Suprapubic skin (tissue), 3 donors: ENCODE data around the gene FAM167B.

Experiments
- EP300 ChIP-seq: sonication (generic); formaldehyde crosslinking; IDR thresholded peaks from one replicate; pipeline ENCODE4 v1.6.1; 2017; ENCODE audit warnings: antibody characterized with exemption
- POLR2A ChIP-seq, 2 donors: fragments of 450-650 bp; IDR thresholded peaks; one replicate each; pipeline ENCODE4 v1.6.1; 2017; ENCODE audit warnings: antibody characterized with exemption in 2 of 2, mild to moderate bottlenecking in 2 of 2, moderate library complexity in 2 of 2
- TF ChIP-seq, protein P1 (sequence below), 2 donors: fragments of 200-600 bp in 1 of 2; fragments of 450-650 bp in 1 of 2; sonication (generic) in 1 of 2; IDR thresholded peaks; one replicate each; pipeline ENCODE4 v1.5.1; 2016 to 2019; ENCODE audit warnings: antibody characterized with exemption in 2 of 2, mild to moderate bottlenecking in 1 of 2, moderate library complexity in 1 of 2

DNA sequence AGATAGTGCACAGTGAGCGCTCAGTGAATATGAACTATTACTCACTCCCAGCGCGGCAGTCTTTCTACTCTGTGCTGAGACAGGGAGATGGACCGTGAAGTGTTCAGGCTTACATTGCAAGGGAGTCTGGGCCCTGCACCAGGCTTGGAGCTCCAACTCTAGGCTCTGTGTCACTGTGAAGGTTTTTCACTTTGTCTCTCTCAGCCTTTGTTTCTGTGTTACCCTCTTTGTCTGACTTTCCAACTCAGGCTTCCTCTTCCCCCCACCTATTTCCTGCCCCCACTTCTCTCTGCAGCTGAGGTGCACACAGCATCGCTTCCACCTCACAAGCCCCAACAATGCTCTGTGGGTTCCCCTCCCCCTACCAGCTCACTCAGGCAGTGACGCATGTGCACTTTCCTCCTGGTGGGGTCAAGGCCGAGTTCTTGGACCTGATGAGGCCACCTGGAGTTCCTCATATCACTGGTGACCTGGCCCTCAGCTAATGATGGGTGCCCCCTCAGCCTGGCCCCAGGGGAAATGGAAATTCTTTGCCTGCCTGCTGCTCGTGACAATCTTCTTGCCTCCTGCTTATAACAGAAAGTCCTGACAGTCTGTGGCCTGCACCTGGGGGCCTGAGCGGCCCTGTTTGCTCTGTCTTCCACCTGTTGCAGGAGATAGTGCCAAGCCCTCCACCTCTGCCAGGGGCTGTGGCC, 3.0 kb downstream of the FAM167B start:
- TF ChIP-seq POLR2A (IDR thresholded peaks at IDR 0.05) (no peak), EP300 (no peak)
- TF ChIP-seq, protein P1, sequence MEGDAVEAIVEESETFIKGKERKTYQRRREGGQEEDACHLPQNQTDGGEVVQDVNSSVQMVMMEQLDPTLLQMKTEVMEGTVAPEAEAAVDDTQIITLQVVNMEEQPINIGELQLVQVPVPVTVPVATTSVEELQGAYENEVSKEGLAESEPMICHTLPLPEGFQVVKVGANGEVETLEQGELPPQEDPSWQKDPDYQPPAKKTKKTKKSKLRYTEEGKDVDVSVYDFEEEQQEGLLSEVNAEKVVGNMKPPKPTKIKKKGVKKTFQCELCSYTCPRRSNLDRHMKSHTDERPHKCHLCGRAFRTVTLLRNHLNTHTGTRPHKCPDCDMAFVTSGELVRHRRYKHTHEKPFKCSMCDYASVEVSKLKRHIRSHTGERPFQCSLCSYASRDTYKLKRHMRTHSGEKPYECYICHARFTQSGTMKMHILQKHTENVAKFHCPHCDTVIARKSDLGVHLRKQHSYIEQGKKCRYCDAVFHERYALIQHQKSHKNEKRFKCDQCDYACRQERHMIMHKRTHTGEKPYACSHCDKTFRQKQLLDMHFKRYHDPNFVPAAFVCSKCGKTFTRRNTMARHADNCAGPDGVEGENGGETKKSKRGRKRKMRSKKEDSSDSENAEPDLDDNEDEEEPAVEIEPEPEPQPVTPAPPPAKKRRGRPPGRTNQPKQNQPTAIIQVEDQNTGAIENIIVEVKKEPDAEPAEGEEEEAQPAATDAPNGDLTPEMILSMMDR (IDR thresholded peaks at IDR 0.05) = no peak
